ENCODE measurements around the gene PRADC1.

Gene PRADC1

DNA sequence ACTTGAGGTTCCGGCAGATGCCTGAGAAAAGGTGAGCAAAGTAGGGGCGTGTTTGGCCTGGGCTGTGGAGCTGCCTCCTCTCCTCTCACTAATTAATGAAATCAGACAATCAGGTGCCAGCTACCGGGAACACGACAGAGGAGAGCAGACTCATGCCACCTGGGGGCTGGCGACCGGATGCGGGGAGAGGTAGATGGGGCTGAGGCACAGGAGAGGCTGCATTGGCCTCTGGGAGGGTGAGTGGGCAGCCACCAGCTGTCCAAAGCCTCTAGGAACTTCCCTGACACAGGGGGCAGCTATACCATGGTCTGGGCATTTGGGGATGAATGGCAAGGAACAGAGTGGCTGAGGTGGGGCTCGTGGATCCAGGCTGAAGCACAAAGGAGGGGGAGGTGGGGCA is 26.2 kb upstream of the PRADC1 start:
- in situ Hi-C loops (cut with MboI; ENCODE audit: low sequenced_read_pairs): no loop called here

DNA sequence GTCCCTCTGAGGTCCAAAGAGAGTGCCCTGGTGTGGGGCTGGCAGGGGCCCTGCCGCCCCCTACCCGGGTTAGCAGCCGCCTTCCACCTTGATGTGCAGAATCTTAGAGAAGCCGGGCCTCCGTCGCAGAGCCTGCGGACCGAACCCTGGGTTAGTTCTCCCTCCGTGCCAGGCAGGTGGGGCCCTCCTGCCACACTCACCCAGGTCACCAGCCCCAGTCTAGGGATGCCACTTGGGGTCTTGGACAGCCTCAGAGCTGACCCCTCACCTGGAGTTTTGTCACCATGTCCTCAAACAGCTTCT is 25.8 kb upstream of the PRADC1 start:
- in situ Hi-C loops (cut with MboI; ENCODE audit: low sequenced_read_pairs): no loop called here

DNA sequence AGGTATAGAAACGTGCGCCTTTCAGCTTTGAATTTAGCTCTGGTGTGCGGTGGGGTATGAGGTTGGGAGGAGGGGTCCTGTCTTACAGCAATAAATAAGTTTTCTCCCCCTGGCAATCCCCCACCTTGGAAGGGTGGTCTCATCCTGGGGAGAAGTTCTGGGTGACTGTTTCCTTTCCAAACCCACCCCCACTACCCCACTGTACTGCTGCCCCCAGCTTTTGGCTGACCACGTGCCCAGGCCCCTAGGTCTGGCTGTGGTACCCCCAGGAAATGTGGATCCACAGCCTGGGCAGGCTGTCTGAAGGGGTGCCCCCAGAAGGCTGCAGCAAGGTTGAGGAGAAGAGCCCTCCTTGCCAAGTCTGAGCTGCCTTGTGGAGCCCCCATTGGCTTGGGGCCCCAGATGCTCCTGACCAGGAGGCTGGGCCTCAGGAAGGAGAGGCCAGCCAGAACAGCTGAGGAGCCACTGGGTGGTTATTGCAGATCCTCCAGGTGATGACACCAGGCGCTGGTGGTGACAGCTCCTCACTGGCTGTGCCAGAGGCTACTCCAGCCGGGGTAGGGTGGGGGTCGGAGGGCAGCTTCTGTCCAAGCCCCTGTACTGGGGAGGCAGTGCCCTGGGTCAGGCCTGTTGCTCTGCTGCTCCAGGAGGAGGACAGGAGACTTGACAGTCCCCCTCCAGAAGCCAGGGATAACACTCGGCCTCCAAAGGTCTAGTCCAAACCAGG is 25.3 kb upstream of the PRADC1 start:
- in situ Hi-C loops (cut with MboI; ENCODE audit: low sequenced_read_pairs): no loop called here

DNA sequence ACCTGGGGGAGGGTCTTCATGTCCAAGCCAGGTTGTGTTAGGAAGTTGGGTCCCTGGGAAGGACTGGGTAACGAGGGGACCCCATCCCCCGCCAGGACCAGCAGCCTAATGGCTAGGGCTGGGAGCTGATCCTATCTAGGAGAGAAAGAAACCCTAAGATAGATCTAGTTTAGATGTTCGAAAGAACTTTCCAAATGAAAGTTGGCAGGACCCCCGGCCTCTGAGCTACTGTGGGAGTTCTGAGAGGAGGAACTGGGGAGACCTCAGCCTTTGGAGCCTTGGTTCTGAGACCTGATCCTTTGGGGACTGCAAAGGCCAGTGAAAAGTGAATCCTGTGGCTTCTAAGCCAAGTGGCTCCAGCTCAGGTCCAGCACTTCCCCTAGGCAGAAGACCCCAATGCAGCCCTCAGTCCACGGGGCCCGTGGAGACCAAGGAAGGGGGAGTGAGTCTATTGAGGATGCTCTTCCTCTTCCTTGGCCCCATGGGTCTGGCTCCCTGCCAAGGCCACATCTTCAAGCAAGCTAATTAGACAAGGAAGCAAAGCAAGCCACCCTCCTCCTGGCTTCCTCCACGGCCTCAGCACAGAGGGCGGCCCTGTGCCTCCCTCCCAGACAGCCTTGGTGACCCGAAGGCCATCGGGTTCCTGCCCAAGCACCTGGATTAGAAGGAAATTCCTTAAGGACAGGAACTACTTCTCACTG is 24.5 kb upstream of the PRADC1 start:
- in situ Hi-C loops (cut with MboI; ENCODE audit: low sequenced_read_pairs): no loop called here

DNA sequence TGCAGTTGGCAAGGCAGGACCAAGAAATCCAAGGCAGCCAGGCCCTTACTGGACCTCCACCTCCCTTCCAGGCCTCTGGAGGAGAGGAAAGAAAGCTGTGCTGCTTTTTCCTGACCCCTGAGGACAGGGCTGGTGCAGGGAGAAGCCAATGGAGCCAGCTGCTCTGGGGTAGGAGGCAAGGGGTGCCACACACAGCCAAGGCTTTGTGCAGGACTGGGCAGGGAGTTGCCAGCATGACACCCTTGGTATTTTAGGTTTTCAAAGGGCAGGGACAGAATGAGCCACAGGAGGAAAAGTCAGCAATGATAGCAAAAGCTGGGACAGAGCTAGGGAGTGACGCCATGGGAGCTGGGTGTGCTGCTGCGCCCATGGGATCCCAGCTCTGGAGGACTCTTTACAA is 24.0 kb upstream of the PRADC1 start:
- in situ Hi-C loops (cut with MboI; ENCODE audit: low sequenced_read_pairs): no loop called here

DNA sequence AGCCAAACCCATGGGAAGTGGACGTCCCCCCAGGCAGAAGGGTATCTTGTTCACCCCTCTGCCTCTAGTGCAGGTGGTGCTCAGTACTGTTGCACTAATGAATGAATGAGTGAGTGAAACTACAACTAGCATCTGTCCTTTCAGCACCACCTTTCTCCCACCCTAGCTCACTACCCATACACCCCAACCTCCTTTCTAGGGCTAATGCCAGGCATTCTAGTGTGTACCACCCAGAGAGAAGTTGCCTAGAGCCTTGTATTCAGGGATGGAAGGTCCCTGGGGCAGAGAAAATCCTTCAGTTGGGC is 23.5 kb upstream of the PRADC1 start:
- in situ Hi-C loops (cut with MboI; ENCODE audit: low sequenced_read_pairs): no loop called here

DNA sequence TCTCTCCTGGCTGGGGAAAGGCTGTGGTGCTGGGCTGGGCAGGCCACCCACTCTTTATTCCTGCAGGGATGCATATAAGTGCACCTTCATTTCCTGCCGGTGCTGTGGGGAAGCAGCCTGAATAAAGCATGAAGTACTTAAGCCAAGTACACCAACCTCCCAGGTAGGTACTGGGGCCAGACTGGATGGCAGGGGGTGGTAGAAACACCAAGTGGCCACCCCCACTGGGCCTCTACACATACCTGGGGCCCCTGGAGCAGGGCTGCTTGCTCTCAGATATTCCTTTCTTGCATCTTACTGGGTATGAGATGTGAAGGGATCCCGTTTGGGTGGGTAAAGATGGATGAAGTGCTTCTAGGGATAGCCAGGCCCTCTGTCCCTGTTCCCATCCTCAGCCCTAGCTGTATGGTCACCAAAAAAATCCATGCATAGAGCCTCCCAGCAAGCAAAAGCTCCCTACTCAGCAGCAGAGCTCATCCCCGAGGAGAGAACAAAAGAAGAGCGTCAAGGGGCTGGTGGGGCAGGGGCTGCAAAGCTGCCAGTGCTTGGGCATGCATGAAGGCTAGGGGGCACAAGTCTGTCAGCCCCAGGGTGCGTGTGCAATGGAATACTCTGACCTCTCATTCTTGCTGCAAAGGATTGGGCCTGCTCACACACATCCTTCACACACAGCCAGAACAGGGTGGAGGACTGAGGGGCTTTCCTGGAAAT is 23.0 kb upstream of the PRADC1 start:
- in situ Hi-C loops (cut with MboI; ENCODE audit: low sequenced_read_pairs): no loop called here

DNA sequence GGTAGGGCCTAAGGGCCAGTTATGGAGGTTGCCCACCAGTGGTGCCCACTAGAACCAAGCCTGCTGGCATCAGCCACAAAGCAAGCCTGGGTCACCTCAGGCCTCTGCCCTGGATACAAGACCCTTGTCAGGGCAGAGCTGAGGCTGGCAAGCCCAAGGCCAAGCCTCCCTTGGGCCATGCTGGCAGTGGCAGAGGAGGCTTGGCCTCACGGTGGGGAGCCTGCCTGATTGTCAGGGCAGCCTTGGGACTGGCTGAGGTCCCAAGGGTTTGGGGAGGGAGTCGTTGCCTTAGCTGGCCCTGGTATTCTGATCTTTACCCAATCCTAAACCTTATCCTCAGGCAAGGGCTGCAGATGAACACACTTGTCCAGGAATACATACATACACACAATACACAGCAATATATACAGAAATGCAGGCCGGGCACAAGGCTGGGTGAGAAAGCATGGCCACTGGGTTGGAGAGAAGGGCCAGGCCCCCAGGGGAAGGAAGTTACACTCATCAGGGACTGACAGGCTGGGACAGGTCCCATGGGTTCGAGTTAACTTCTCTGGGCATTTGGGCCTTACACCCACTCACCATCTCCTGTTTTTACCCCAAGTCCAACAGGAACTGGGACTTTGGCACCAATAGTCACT is 22.1 kb upstream of the PRADC1 start:
- in situ Hi-C loops (cut with MboI; ENCODE audit: low sequenced_read_pairs): no loop called here

DNA sequence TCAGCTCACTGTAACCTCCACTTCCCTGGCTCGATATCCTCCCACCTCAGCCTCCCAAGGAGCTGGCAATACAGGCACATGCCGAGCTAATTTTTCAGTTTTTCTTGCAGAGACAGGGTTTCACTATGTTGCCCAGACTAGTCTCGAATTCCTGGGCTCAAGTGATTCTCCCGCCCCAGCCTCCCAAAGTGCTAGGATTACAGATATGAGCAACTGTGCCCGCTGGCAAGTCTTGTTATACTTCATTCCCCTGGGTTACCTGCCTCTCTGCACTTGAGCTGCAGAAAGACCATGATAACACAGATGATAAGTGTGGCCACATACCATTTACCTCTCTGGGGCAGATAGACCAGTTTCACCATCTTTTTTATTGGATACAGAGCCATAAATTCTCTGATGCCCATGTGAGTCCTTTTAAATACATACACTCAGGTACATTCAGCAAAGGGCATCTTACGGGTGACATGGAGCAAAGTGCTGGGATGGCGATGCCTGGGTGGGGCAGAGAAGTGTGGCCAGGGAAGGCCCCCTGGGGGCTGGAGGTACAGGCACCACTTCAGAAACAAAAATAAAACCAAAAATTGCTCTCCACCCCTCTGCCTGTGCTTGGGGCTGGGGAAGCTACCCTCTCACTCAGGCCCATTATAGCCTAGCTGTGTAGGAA is 21.4 kb upstream of the PRADC1 start:
- in situ Hi-C loops (cut with MboI; ENCODE audit: low sequenced_read_pairs): no loop called here

DNA sequence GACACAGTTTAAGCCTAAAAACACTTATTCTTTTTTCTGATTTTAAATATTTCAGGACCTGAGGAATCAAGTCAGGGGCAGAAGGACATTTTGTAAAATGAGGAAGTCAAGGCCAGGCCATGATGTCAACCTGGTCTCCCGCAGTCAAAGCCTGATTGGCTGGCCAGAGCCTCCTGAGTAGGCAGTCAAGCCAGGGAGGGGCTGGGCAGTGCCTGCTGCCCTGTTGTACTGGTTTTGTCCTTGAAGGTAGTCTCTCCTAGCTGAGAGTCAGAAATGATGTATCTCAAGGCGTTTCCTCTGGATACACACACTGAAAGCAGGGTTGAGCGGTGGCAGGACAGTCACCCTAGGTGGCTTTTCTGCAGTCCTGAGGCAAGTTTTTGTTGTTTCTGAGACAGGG is 20.9 kb upstream of the PRADC1 start:
- in situ Hi-C loops (cut with MboI; ENCODE audit: low sequenced_read_pairs): no loop called here

DNA sequence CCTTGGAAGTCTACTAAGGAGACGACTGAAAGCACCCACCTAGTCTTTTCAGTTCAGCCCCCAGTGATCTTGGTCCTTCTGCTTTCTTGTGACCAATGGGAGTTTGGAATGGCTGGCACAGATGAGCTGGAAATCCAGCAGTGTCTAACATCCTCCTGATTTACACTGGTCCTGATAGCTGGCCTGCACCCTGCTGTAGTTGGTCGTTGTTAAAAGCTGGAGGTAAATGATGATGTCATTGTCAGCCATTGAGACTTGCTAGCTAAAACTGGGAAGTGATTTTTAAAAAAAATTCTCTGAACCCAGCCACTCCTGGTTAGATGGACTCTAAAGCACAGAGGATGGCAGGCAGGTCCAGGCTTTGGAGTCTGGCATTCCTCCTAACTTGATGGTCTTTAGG is 20.4 kb upstream of the PRADC1 start:
- in situ Hi-C loops (cut with MboI; ENCODE audit: low sequenced_read_pairs): no loop called here

DNA sequence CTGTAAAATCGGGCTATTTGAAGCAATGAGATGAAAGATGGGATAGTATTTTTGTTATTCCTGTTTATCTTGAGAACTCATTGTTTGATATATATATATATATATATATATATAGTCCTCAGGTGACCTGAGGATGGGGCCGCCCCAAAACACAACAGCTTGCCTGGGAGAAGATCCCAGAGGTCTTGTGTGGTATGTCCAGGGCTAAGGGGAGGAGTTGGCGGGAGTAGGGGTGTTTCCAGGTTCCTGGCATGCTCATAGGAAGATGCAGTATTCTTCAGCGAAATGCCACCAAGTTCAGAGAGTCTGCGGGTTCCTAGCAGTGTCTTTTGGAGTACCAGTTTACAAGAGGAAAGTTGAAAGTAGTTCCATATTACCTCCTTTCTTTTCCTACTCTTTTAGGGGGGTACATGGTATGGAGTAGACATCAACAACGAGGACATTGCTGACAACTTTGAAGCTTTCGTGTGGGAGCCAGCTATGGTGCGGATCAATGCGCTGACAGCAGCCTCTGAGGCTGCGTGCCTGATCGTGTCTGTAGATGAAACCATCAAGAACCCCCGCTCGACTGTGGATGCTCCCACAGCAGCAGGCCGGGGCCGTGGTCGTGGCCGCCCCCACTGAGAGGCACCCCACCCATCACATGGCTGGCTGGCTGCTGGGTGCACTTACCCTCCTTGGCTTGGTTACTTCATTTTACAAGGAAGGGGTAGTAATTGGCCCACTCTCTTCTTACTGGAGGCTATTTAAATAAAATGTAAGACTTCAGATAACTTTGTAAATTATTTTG is 19.4 kb upstream of the PRADC1 start:
- in situ Hi-C loops (cut with MboI; ENCODE audit: low sequenced_read_pairs): no loop called here

DNA sequence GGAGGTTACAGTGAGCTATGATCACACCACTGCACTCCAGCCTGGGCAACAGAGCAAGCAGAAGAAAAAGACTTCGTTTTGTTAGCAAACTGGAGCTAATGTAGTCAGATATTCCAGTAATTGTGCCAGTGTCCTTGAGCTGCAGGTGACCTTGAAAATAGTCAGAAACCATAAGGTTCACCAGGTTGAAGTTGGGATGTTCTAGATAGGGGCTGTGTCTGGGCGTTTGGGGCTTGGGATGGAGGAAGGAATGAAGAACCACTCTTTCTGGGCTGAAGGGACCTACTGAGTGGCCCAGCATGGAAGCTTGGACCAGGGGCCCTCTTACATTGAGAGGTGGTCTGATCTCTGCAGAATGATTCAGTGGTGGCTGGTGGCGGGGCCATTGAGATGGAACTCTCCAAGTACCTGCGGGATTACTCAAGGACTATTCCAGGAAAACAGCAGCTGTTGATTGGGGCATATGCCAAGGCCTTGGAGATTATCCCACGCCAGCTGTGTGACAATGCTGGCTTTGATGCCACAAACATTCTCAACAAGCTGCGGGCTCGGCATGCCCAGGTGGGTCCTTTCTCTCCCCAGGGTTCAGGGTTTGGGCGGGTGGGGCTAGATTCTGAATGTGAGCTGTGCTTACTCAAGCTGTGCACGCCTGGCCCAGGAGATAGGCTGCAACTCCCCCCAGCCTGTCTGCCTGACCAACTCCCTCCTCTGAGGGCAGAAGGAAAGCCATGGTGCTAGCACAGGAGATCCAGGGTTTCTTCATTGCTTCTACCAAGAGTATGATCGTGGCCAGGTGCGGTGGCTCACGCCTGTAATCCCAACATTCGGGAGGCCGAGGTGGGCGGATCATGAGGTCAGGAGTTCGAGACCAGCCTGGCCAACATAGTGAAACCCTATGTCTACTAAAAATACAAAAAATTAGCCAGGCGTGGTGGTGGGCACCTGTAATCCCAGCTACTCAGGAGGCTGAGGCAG is 18.1 kb upstream of the PRADC1 start:
- in situ Hi-C loops (cut with MboI; ENCODE audit: low sequenced_read_pairs): no loop called here

DNA sequence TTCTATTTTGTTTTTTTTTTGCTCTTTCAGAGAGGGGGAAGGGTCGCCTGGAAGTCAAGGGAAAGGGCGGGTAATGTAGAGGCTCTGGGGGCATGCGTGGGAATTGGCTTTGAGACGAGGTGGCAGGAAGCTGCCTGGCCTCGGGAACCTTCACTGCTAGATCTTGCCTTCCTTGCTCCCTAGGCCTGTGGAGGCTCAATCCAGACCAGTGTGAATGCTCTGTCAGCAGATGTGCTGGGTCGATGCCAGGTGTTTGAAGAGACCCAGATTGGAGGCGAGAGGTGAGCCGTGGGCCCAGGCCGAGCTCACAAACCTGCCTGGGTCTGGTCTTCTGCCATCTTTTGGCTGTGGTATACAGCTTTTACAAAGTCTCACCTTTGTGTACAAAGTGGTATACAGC is 16.6 kb upstream of the PRADC1 start:
- in situ Hi-C loops (cut with MboI; ENCODE audit: low sequenced_read_pairs): no loop called here

DNA sequence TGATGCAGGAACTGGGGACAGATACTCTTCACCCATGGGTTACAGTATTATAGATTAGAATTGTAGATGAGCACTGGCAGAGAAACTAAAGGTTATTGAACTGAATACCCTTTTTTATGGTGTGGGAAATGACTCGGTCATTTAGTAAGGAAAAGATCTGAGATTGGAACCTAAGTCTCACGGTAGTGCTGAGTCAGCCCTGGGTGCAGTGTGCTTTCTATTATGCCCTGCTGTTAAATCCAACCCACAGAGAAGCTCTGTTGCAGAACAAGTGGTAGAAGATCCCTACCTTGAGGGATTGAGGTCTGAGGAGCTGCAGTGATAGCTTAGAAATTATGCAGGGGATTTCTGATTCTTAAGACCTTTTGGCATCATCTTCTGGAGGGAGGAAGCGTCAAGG is 13.8 kb upstream of the PRADC1 start:
- in situ Hi-C loops (cut with MboI; ENCODE audit: low sequenced_read_pairs): no loop called here

DNA sequence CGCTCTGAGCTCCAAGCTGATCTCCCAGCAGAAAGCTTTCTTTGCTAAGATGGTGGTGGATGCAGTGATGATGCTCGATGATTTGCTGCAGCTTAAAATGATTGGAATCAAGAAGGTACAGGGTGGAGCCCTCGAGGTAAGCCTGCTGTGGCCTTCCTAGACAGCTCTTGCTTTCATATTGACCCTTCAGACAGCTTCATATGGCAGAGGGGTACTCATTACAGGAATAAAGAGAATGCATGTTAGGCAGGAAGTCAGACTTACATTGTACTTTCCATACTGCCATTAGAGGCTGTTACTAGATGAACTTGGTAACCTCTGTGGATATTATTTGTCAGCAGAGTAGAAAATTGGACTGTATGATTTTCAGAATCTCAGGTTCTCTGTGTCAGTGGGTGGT is 11.5 kb upstream of the PRADC1 start:
- in situ Hi-C loops (cut with MboI; ENCODE audit: low sequenced_read_pairs): no loop called here

DNA sequence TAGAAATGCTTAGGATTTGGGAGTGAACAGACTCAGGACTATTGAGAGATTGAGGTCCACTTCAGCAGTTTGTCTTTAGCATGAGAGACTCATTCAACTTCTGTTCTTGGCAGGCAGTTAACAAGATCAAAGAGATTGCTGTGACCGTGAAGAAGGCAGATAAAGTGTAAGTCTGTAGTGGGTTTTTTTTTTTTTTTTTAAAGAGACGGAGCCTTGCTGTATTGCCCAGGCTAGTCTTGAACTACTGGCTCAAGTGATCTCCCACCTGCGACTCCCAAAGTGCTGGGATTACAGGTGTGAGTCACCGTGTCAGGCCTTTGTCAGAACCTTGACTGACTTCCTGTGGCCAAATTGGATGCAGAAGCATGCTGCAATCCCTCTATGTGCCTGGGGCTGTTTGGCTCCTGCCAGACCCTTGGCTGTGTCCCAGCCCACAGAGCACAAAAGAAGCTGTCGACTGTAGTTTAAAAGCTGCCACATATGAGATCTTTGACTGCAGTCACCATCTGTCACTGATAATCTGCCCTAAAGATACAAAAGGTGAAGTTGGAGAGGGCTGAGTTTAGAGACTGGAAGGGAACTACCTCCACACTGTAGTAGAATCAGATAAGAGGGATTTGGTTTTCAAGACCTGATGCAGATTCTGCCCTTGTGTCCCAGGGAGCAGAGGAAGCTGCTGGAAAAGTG is 11.0 kb upstream of the PRADC1 start:
- in situ Hi-C loops (cut with MboI; ENCODE audit: low sequenced_read_pairs): no loop called here

DNA sequence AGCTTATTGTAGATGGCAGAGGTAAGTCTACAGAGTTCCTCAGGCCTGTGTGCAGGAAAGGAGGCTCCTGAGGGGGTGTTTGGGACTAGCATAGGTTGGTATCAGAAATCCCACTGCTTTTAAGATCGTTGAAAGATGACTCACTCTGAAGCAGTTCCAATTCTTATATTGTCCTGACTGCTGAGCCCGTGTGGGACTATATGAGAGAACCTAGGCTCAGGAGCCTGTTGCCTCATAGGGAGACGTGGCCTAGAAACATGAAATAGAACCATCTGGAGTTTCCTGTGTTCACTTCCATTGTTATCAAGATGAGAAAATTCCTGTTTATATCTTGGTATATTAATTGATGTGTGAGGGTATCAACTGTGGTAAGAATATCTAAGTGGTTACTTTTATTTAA is 6.7 kb upstream of the PRADC1 start:
- in situ Hi-C loops (cut with MboI; ENCODE audit: low sequenced_read_pairs): no loop called here

DNA sequence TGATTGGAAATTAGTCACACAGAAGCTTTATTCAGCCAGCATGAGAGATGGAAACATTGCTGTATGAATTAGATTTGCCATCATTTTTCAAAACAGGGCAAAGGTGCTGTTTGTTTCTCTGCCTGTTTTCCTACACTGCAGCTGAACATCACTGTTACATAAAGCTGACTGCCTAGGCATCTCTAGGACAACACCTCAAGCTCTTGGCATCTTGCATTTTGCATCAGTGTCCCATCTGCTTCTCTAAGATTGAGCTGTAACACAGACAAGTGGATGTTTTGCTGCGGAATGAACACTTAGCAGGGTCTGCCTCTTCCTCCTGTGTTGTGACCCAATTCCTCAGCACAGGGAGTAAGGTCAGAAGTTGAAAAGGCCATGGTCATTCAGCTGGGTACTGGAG is 5.9 kb upstream of the PRADC1 start:
- in situ Hi-C loops (cut with MboI; ENCODE audit: low sequenced_read_pairs): no loop called here
